RWPE2 (cell line): ENCODE results near the gene KCTD13.
"Not testable (repeated sequence)": the region's sequence is repeated elsewhere in the genome, so short reads cannot be mapped to it uniquely, and the experiment has no call there.

Source experiments
- ATAC-seq: fragments of 200-7000 bp; cut with Tn5 transposase; 3 replicates; pipeline ENCODE4 v1.9.1; 2021; ENCODE audit warnings: low read depth
- DNase-seq: peaks from one replicate; pipeline ENCODE4 v3.0.0-alpha.2; 2020; ENCODE audit warnings: low spot score
- H3K27ac ChIP-seq: fragments of 450-650 bp; 2 replicates; pipeline ENCODE4 v1.5.1; 2017; ENCODE audit warnings: mild to moderate bottlenecking; ENCODE audit not compliant: poor library complexity, severe bottlenecking
- H3K27me3 ChIP-seq: fragments of 250-450 bp; sonication (Bioruptor Pico); 2 replicates; pipeline ENCODE4 v1.5.1; 2021; ENCODE audit warnings: mild to moderate bottlenecking, moderate library complexity; ENCODE audit not compliant: insufficient read depth, poor library complexity, severe bottlenecking
- H3K36me3 ChIP-seq: fragments of 250-450 bp; sonication (Bioruptor Pico); 2 replicates; pipeline ENCODE4 v1.5.1; 2020; ENCODE audit warnings: low read depth, mild to moderate bottlenecking, moderate library complexity
- H3K4me1 ChIP-seq: fragments of 250-450 bp; sonication (Bioruptor Pico); 2 replicates; pipeline ENCODE4 v1.5.1; 2021; ENCODE audit warnings: mild to moderate bottlenecking, moderate library complexity; ENCODE audit not compliant: insufficient read depth, poor library complexity, severe bottlenecking
- H3K4me3 ChIP-seq: fragments of 250-450 bp; sonication (Bioruptor Pico); 2 replicates; pipeline ENCODE4 v1.5.1; 2021; ENCODE audit warnings: mild to moderate bottlenecking, moderate library complexity; ENCODE audit not compliant: severe bottlenecking
- H3K9me3 ChIP-seq: fragments of 250-450 bp; sonication (Bioruptor Pico); 2 replicates; pipeline ENCODE4 v1.5.1; 2021; ENCODE audit warnings: mild to moderate bottlenecking, moderate library complexity; ENCODE audit not compliant: severe bottlenecking
- CTCF ChIP-seq: fragments of 450-650 bp; IDR thresholded peaks from one replicate; pipeline ENCODE4 v1.5.1; 2017; ENCODE audit warnings: mild to moderate bottlenecking, moderate library complexity; ENCODE audit not compliant: poor library complexity, severe bottlenecking

KCTD13 gene

GRCh38 chr16:29875206-29875605, 50.8 kb downstream of the KCTD13 start:
- ATAC-seq (no peak), DNase-seq (no peak)
- Histone ChIP-seq H3K27me3 (no peaks in the 10 kb centered on the region), H3K27ac (no peak overlapping the region), H3K4me1 (no peaks in the 10 kb centered on the region), H3K4me3 (no peak overlapping the region), H3K36me3 (no peaks in the 10 kb centered on the region), H3K9me3 (no peaks in the 10 kb centered on the region)
- TF ChIP-seq CTCF, result no peak

- no peak overlapping the region for H3K27ac ChIP-seq
- H3K36me3 ChIP-seq, result no peaks in the 10 kb centered on the region
- no peak overlapping the region for H3K4me3 ChIP-seq
- no peaks in the 10 kb centered on the region for H3K4me1 ChIP-seq
- no peak for DNase-seq
- no peaks in the 10 kb centered on the region for H3K9me3 ChIP-seq
- no peaks in the 10 kb centered on the region for H3K27me3 ChIP-seq
- no peak for ATAC-seq
- TF ChIP-seq CTCF, result no peak
Measured at GRCh38 chr16:29873319-29873718, 52.7 kb downstream of the KCTD13 start.

- Histone ChIP-seq H3K4me1 (no peaks in the 10 kb centered on the region), H3K36me3 (no peaks in the 10 kb centered on the region), H3K27ac (no peak overlapping the region), H3K9me3 (no peaks in the 10 kb centered on the region), H3K27me3 (no peaks in the 10 kb centered on the region), H3K4me3 (no peak overlapping the region)
- DNase-seq (no peak), ATAC-seq (no peak)
- TF ChIP-seq CTCF, result no peak
Measured at GRCh38 chr16:29871822-29872546, 54.0 kb downstream of the KCTD13 start.

- not testable (repeated sequence) for H3K4me1 ChIP-seq, H3K9me3 ChIP-seq, H3K4me3 ChIP-seq, H3K36me3 ChIP-seq, DNase-seq, H3K27me3 ChIP-seq, ATAC-seq, H3K27ac ChIP-seq
Measured at GRCh38 chr16:29869067-29869466, 57.0 kb downstream of the KCTD13 start.

GRCh38 chr16:29868396-29869009, 57.5 kb downstream of the KCTD13 start:
- Histone ChIP-seq H3K4me3 (no peak overlapping the region), H3K9me3 (no peaks in the 10 kb centered on the region), H3K36me3 (no peaks in the 10 kb centered on the region), H3K27me3 (no peaks in the 10 kb centered on the region), H3K27ac (no peak overlapping the region), H3K4me1 (no peaks in the 10 kb centered on the region)
- ATAC-seq (no peak), DNase-seq (no peak)
- no peak for TF ChIP-seq CTCF
